Neural crest cell (in vitro differentiated cells): ENCODE measurements around the gene WNK3. TPM values are rescaled to one million over a fixed set of nuclear protein-coding genes. Genes with fewer than 3 reads are reported as not detected.
A peak's percentile ranks its signal among the peaks of the same experiment; 100 is the strongest.

Source experiments
- DNase-seq: peaks from one replicate; pipeline ENCODE4 v3.0.0; 2021; ENCODE audit warnings: low read depth, mixed read lengths, low spot score
- H3K27ac Mint-ChIP-seq: one replicate; pipeline ENCODE4 v1.8.0; 2021; ENCODE audit warnings: mild to moderate bottlenecking, mixed read lengths; ENCODE audit not compliant: unreplicated experiment
- H3K27me3 Mint-ChIP-seq: 2 replicates; pipeline ENCODE4 v1.8.0; 2021; ENCODE audit warnings: low read depth, mild to moderate bottlenecking, mixed read lengths
- H3K36me3 Mint-ChIP-seq: 2 replicates; pipeline ENCODE4 v1.8.0; 2021; ENCODE audit warnings: low read depth, mild to moderate bottlenecking, mixed read lengths
- H3K4me1 Mint-ChIP-seq: 2 replicates; pipeline ENCODE4 v1.8.0; 2021; ENCODE audit warnings: mixed read lengths
- H3K4me3 Mint-ChIP-seq: one replicate; pipeline ENCODE4 v1.8.0; 2021; ENCODE audit warnings: mild to moderate bottlenecking, mixed read lengths
- H3K9me3 Mint-ChIP-seq: 2 replicates; pipeline ENCODE4 v1.8.0; 2021; ENCODE audit warnings: mixed read lengths
- CTCF ChIP-seq: fragments of 200-600 bp; sonication (generic); conservative IDR thresholded peaks from 2 replicates; pipeline ENCODE4 v1.5.0; 2021; ENCODE audit warnings: antibody characterized with exemption, mild to moderate bottlenecking
- total RNA-seq: library from RNA; stranded (reverse); gene quantifications from 2 replicates; pipeline ENCODE4 v1.2.1, GENCODE V29; 2021

The WNK3 gene
- total RNA-seq, 1 donor from 2014 or later = 29.3 TPM

DNA sequence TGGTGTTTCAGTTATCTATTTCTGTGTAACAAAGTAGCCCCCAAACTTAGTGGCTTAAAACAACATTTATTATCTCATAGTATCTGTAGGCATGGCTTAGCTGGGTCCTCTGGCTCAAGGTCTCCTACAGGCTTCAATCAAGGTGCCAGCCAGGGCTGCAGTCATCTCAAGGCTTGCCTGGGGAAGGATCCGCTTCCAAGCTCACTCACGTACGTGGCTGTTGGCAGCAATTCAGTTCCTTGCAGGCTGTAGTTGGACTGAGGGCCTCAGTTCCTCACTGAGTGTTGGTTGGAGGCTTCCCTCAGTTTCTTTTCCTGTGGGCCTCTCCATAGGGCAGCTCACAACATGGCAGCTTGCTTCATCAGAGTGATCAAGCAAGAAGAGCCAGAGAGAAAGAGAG lies 184.1 kb downstream of the WNK3 start:
- no peak for DNase-seq
- H3K27ac Mint-ChIP-seq = peak overlapping the region; percentile 43

DNA sequence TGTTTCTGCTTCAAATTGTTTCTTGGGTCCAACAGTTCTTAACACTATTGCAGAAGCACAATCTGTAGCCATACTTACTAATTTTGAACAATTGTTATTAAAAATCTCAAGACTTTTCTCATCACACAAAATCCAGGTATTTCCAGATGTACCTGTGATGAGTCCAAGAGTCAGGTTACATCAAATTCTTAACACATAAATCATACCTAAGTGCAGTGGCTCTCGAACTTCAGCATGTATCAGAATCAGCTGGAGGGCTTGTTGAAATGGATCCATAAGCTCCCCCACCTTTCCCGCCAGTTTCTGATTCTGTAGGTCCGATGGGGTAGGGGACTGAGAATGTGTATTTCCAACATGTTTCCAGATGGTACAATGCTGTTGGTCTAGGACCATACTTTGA lies 185.4 kb downstream of the WNK3 start:
- H3K9me3 Mint-ChIP-seq = no peaks in the 10 kb centered on the region
- H3K4me1 Mint-ChIP-seq = peaks cover 8% of the 10 kb centered on the region
- H3K27ac Mint-ChIP-seq = no peak overlapping the region
- H3K36me3 Mint-ChIP-seq = peaks cover 12% of the 10 kb centered on the region
- TF ChIP-seq CTCF = no peak
- DNase-seq = no peak
- no peak overlapping the region for H3K4me3 Mint-ChIP-seq
- no peaks in the 10 kb centered on the region for H3K27me3 Mint-ChIP-seq

More for the DNA sequence above, 184.1 kb downstream of the WNK3 start:
- no peaks in the 10 kb centered on the region for H3K27me3 Mint-ChIP-seq
- no peak overlapping the region for H3K4me3 Mint-ChIP-seq
- no peak for TF ChIP-seq CTCF
- H3K36me3 Mint-ChIP-seq = peaks cover 12% of the 10 kb centered on the region
- H3K4me1 Mint-ChIP-seq = peaks cover 15% of the 10 kb centered on the region
- H3K9me3 Mint-ChIP-seq = no peaks in the 10 kb centered on the region

GRCh38 chrX:54171527-54172250 lies 186.2 kb downstream of the WNK3 start:
- no peak for TF ChIP-seq CTCF
- no peak overlapping the region for H3K4me3 Mint-ChIP-seq
- H3K9me3 Mint-ChIP-seq = peaks cover 3% of the 10 kb centered on the region

DNA sequence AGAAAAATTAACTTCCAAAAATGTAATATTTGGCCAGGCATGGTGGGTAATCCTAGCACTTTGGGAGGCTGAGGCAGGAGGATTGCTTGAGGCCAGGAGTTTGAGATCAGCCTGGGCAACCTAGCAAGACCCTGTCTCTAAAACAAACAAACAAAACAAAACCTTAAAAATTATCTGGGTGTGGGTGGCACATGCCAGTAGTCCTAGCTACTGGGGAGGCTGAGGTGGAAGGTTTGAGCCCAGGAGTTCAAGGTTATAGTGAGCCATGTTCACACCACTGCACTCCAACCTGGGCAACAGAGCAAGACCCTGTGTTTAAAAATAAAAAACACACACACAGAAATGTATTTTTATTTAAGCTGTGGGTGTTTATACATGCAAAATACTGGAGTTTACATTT lies 186.8 kb downstream of the WNK3 start:
- no peak overlapping the region for H3K4me3 Mint-ChIP-seq
- no peak overlapping the region for H3K27ac Mint-ChIP-seq
- H3K9me3 Mint-ChIP-seq = peaks cover 3% of the 10 kb centered on the region
- H3K27me3 Mint-ChIP-seq = no peaks in the 10 kb centered on the region
- no peaks in the 10 kb centered on the region for H3K4me1 Mint-ChIP-seq
- peaks cover 8% of the 10 kb centered on the region for H3K36me3 Mint-ChIP-seq
- TF ChIP-seq CTCF = no peak
- no peak for DNase-seq

More at GRCh38 chrX:54171527-54172250, 186.2 kb downstream of the WNK3 start:
- no peaks in the 10 kb centered on the region for H3K27me3 Mint-ChIP-seq
- DNase-seq = no peak
- H3K36me3 Mint-ChIP-seq = peaks cover 10% of the 10 kb centered on the region
- H3K27ac Mint-ChIP-seq = no peak overlapping the region
- H3K4me1 Mint-ChIP-seq = no peaks in the 10 kb centered on the region

- no peak overlapping the region for H3K27ac Mint-ChIP-seq
- no peaks in the 10 kb centered on the region for H3K27me3 Mint-ChIP-seq
- TF ChIP-seq CTCF = no peak
- no peak overlapping the region for H3K4me3 Mint-ChIP-seq
- no peak for DNase-seq
- no peaks in the 10 kb centered on the region for H3K4me1 Mint-ChIP-seq
- peaks cover 11% of the 10 kb centered on the region for H3K9me3 Mint-ChIP-seq
- peaks cover 6% of the 10 kb centered on the region for H3K36me3 Mint-ChIP-seq
Measured at GRCh38 chrX:54166915-54167314, 190.9 kb downstream of the WNK3 start.
